ENCODE results near the gene RPN1.

RPN1 gene

DNA sequence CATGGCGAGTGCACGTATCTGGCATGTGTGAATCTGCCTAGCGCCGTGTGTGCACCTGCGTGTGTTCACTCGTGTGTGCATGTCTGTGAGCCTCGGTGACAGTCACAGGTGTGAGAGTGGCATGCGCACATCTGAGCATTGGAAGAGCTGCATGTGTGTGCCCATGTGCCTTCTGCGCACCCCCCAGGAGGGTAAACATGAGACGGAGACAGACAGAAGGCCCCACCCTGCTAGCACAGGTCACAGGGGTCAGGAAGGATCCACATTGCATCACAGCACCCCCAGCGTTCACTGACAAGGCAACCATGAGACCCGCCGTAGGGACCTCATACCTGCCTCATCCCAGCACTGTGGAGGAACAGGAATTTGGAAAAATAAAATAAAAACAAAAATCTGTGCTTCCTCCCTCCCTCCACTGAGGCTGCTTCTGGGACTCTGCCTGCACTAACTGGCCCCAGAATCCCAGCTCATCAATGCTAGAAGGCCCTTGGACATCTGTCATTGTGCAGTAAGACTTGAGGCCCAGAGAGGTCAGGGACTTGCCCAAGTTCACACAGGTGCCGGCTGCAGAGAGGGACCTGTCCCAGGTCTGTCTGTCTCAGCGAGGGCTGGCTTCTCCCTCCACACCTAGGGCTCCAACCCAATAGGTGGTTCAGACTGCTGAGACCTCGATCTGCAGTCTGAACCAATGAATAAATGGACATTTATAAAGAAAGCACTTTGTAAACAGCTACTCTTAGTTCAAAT lies 37.4 kb downstream of the RPN1 start:
- in situ Hi-C loops (cut with MboI; ENCODE audit: low sequenced_read_pairs), result no loop called here

DNA sequence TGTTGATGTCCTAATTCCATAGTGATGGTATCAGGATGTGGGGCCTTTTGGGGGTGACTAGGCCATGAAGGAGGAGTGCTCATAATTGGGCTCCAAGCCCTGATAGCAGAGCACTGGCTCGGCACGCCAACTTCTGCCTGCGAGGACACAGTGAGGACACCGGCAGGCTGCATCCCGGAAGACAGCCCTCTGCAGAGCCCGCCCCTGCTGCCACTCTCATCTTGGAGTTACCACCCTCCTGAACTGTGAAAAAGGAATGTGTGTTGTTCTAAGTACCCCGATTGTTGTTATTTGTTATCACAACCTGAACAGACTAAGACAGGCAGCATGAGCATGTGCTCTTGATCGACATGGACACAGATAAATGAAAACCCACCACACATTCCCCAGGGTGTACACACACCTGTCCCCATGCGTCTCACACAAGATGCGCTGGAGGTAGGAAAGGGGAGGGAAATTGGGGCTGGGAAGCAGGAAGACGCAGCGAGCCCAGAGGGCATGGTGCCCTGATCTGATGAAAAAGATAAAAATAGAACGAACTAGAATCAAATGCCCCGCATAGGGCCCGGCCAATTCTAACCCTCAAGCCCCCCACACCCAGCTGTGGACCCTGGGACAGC lies 40.1 kb downstream of the RPN1 start:
- in situ Hi-C loops (cut with MboI; ENCODE audit: low sequenced_read_pairs), result no loop called here

DNA sequence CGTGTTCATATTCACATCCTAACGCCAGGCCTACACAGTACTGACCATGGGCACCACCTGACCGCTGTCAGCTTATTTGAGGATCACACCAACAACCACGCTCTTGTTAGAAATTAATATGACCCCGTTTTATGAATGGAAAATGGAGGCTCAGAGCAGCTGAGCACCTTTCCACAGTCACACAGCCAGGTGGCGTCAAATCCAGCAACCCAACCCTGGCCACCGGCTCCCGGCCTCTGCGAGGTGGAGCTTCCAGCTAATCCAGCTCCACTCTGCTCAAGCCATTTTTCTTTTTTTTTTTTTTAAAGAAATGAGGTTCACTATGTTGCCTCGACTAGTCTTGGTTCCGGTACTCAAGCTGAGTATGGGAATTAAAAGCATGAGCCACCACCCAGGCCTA lies 41.3 kb downstream of the RPN1 start:
- in situ Hi-C loops (cut with MboI; ENCODE audit: low sequenced_read_pairs), result no loop called here

DNA sequence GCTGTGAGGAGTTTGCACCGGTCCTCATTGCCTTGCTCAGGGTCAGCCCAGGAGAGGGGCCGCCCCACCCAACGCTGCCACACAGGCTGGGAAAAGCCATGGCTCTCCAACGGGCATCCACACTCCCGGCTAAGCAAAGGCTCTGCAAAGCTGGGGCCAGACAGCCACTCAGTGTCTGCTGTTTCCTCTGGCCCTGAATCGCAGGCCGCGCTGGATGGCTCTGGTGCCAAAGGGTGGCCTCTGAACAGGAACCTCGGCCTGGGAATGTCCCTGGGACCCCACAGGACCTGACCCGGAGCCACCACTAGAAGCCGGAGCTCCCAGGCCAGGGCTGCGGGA lies 42.9 kb downstream of the RPN1 start:
- in situ Hi-C loops (cut with MboI; ENCODE audit: low sequenced_read_pairs), result no loop called here

DNA sequence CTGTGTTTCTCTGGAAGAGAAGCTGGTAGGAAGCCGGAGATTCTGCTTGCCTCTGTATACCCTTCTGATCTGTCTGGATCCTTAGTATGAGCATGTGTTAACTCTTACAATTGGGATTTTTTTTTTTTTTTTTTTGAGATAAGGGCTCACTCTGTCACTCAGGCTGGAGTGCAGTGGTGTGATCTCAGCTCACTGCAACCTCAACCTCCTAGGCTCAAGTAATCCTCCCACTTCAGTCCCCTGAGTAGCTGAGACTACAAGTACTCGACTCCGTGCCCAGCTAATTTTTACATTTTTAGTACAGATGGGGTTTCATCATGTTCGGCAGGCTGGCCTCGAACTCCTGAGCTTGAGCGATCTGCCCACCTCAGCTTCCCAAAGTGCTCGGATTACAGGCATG lies 44.5 kb downstream of the RPN1 start:
- in situ Hi-C loops (cut with MboI; ENCODE audit: low sequenced_read_pairs), result no loop called here

DNA sequence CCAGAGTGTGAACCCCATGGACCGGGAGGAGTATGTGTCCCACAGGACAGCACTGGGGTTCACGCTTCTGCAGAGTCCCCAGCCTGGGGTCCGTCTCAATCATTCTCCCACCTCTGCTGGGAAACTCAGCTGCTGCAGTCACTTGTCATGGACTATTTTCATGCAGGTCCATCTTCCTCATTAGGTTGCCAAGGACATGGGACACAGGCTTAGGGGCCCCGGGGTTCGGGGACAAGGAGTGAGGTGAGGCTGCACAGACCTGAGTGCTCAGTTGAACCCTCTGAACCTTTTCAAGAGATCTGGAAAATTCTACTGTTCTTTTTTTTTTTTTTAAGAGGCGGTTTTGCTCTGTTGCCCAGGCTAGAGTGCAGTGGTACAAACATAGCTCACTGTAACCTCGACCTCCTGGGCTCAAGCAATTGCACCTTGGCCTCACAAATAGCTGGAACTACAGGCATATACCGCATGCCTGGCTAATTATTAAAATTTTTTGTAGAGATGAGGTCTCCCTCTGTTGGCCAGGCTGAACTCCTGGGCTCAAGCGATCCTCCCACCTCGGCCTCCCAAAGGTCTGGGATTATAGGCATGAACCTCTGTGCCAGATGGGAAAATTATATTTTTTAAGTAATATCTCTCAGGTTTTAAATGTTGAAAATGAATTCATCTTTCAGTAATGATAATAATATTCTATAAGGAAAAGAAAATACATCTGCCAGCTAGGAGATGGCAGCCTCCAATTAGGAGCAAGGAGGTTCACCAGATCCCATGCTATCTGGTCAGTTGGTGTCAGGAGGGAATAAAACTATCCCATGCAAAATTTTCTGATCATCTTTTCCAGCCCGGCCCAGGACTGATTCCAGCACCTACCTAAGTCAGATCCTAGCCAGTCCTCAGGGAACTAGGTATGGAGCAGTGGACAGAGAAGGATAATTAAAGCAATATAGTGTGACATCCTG lies 45.2 kb downstream of the RPN1 start:
- in situ Hi-C loops (cut with MboI; ENCODE audit: low sequenced_read_pairs), result no loop called here

DNA sequence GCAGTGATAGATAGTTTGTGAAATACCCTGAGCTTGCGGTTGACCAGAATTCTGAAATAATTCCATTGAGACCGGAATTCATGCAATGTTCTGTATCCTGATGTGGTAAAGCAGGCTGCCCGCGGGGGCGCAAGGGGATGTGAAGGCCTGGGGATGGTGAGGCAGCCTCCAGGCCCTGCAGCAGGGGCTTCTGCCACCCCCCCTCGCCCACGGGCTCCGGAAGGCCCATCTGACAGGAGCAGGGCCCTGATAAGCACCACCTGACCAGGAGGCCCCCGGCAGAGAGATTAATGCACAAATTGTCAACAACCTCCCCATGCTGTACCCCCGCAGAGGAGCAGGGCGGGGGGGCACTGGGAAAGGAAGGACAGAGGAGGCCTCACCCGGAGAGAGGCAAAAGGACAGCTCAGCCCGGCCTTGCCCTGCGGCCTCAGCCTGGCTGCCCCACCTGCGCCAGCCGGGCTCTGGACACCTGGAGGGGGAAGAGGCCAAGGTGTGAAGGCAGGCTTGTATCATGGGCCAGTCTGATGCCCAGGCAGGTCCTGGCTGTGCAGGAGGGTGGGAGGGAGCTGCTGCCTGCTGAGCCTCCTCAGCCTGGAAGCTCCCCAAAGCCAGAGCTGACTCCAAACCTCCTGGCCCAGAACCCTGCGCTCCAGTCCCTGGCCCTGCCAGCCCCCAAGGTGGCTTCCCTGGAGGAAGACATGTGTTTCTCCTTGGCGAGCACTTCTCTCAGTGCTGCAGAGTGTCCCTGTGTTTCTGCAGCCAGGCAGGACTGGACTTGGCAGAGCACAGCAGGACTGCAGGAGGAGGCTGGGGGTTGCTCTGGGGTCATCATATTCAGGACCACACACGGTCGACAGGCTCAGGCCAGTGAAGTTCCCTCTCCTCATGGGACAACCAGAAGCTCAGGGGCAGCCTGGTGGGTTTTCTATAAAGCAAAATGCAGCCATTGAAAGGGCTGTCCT lies 46.5 kb downstream of the RPN1 start:
- in situ Hi-C loops (cut with MboI; ENCODE audit: low sequenced_read_pairs), result no loop called here

DNA sequence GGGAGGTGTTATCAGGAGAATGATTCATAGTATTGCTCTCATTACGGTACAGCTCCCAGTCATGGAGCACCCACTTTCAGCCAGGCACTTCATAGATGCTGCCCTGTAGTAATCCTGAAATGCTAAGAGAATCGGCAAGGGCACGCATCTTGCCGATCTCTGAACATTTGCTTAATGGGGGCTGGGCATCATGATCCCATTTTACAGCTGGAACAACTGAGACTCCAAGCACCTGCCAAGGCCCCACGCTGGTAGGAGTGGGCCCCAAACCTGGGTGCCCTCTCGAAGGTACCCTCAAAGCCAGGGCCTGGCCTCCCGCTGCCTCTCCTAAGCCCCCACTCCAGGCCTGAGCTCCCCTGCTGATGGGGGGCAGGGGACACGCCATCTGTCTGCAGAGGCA lies 47.3 kb downstream of the RPN1 start:
- in situ Hi-C loops (cut with MboI; ENCODE audit: low sequenced_read_pairs), result no loop called here

DNA sequence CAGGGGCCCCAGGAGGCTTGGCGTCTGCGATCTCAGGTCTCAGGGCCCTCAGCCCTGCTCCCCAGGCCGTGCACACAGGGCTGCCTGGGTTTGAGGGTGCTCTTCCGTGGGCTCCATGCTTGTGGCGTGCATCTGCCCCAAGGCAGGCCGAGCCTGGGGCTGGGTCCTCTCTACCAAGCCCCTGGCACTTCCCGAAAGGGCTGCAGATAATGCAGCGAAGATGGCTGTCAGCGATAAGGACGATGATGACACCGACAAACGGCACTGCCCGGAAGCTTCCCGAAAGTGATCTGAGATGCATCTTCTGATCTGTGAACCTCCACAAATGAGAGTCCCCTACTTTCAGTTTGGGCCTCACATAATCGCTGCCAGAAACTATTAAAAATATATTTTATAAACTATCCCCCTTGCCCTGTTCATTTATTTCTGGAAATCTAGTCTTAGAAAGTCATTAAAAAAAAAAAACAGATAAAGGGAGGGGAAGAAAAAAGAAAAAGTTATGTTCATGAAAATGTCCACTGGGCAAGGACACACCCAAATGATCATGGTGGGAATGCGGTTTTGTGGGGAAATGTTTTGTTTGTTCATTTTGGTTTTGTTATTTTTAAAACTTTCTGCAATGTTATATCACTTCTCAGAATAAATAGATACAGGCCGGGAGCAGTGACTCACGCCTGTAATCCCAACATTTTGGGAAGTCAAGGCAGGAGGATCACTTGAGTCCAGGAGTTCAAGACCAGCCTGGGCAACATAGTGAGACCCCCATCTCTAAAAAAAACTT lies 51.5 kb downstream of the RPN1 start:
- in situ Hi-C loops (cut with MboI; ENCODE audit: low sequenced_read_pairs), result loop anchor here (25.0 kb wide), 1 partner anchor 512 kb away; no protein-coding TSS in a partner anchor

DNA sequence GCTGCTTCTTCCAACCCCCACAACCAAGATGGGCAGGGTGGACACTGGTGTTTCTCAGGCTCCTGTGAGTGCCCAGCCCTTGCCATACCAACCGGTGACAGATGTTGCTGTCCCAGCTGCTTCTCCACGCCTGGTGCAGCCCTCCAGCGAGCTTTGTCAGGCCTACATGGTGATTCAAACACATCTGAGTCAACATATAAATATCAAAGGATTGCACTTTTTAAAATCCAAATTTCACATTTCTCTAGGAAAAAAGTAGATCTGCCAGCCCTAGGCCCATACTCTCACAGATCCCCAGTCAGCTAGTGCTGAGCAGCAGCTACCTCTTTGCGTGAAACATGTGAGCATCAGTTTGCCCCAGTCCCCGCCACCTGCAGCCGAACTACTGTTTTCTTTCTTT lies 52.7 kb downstream of the RPN1 start:
- in situ Hi-C loops (cut with MboI; ENCODE audit: low sequenced_read_pairs), result loop anchor here (25.0 kb wide), 1 partner anchor 511 kb away; no protein-coding TSS in a partner anchor

DNA sequence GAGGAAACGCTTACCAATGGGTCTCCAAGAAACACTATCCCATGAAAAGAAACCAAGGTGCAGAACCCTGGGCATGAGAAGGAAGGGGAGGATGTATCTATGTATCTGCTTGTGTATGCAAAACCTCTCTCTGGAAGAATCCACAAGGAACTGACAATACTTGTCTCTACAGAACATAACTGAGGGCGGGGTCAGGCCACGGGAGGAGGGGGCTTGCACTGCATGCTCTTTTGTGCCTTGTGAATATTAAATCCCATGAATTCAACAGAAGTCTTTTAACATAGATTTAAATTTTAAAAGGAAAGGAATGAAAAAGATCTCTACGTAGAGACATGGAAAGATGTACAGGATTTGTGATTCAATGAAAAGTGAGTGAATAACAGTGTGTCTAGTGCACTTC lies 57.8 kb downstream of the RPN1 start:
- in situ Hi-C loops (cut with MboI; ENCODE audit: low sequenced_read_pairs), result loop anchor here (25.0 kb wide), 1 partner anchor 506 kb away; no protein-coding TSS in a partner anchor

DNA sequence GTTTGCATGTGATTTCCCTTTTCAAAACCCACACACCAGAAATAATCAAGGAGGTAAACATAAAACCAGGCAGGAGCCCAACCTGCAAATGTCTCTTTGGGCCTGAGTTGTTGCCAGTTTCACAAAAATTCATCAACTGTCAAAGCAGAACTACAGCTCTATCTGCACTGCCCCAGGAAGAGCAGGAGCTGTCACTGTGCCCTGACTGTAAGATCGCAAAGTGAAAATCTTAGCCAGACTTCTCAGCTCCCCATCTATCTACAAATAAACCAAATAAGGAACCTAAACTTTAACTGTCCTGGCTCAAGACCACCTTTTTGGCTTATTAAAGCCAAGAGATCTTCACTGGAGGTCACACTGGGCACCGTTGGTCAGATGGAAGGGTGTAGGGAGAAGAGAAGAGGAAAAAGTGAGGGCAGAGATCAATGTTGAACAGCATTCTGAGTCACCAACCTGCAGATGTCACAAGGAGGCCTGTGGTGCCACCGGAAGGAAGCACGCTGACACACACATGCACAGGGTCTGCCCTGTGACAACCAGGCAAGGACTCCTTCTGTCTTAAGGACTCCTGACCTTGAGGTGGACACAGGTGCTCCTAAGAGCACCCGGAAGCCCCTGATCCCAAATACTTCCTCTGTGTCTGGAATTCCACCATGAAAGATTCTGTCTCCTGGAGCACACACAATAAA lies 58.7 kb downstream of the RPN1 start:
- in situ Hi-C loops (cut with MboI; ENCODE audit: low sequenced_read_pairs), result loop anchor here (25.0 kb wide), 1 partner anchor 505 kb away; no protein-coding TSS in a partner anchor

DNA sequence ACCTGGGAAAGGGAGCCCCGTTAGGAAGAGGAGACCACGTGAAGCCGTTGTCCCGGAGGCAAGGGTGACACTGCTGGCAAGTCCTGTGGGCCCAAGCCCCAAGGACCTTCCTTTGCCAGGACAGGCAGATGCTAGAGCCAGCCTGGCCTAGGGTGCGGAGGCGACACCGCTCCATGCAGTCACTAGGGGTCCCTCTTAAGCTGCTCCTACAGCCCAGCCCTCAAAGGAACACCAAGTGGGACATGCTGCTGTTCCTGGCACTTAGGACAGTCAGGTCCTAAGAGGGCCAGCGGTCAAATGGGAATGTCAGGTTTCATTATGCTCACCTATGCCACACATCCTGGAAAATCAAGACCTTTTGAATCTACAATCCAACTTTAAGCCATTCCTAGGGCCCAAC lies 59.7 kb downstream of the RPN1 start:
- in situ Hi-C loops (cut with MboI; ENCODE audit: low sequenced_read_pairs), result loop anchor here (25.0 kb wide), 1 partner anchor 504 kb away; no protein-coding TSS in a partner anchor

DNA sequence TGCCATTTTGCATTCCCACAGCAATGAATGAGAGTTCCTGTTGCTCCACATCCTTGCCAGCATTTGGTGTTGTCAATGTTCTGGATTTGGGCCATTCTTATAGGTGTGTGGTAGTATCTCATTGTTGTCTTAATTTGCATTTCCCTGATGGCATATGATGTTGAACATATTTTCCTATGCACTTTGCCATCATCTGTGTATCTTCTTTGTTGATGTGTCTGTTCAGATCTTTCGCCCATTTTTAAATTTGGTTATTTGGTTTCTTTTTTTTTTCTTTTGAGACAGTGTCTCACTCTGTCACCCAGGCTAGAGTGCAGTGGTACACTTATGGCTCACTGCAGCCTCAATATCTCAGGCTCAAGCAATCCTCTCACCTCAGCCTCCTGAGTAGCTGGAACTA lies 60.6 kb downstream of the RPN1 start:
- in situ Hi-C loops (cut with MboI; ENCODE audit: low sequenced_read_pairs), result loop anchor here (10.0 to 25.0 kb wide), 3 partner anchors 165 to 503 kb away; no protein-coding TSS in a partner anchor

DNA sequence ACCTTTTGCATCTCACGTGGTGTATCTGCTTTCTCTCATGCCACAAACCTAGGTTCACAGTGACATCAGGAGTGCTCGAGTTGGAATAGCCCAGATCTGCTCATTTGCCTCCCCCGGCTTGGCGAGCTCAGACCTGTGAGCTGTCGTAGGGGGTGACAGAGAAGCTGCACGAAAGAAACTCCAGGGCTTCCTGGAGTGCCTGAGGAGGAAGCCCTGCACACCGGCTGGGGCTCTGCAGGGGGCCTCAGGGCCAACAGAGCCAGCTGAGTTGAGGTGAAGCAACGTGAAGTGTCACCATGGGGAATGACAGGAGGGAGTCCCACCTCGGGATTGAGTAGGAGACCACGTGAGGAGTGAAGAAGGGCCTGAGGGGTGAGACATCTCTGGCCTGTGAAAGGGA lies 62.5 kb downstream of the RPN1 start:
- in situ Hi-C loops (cut with MboI; ENCODE audit: low sequenced_read_pairs), result loop anchor here (10.0 to 25.0 kb wide), 3 partner anchors 163 to 501 kb away; no protein-coding TSS in a partner anchor

DNA sequence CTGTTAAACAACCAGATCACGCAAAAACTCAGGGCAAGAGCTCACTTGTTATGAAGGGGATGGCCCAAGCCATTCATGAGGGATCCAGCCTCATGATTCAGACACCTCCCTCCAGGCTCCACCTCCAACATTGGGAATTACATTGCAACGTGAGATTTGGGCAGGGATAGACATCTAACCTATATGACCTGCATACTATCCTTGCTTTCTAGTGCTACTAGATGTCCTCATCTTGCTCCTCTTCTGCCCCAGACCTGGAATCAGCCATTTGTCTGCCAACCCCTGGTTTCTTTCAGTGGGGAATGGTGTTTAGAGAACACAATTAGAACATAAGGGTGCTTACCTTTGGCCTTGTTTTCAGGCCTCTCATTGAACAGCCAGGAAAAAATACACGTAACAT lies 63.2 kb downstream of the RPN1 start:
- in situ Hi-C loops (cut with MboI; ENCODE audit: low sequenced_read_pairs), result loop anchor here (10.0 to 25.0 kb wide), 3 partner anchors 163 to 500 kb away; no protein-coding TSS in a partner anchor

DNA sequence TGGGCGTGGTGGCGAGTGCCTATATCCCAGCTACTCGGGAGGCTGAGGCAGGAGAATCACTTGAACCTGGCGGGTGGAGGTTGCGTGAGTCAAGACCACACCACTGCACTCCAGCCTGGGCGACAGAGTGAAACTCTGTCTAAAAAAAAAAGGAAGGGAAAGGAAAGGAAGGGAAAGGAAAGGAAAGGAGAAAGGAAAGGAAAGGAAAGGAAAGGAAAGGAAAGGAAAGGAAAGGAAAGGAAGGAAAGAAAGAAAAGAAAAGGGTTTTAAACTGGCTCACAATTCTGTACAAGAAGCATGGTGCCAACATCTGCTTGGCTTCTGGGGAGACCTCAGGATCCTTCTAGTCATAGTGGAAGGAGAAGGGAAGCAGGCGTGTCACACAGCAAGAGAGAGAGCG lies 63.7 kb downstream of the RPN1 start:
- in situ Hi-C loops (cut with MboI; ENCODE audit: low sequenced_read_pairs), result loop anchor here (10.0 to 25.0 kb wide), 3 partner anchors 162 to 500 kb away; no protein-coding TSS in a partner anchor

DNA sequence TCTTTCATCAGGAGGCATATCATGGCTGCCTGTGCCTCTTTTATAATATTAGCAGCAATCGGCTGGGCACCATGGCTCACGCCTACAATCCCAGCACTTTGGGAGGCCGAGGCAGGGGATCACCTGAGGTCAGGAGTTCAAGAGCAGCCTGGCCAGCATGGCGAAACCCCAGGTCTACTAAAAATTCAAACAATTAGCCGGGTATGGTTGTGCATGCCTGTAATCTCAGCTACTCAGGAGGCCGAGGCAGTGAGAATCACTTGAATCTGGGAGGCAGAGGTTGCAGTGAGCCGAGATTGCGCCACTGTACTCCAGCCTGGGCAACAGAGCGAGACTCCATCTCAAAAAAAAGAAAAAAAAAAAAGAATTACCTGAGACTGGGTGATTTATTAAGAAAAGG lies 64.2 kb downstream of the RPN1 start:
- in situ Hi-C loops (cut with MboI; ENCODE audit: low sequenced_read_pairs), result loop anchor here (10.0 to 25.0 kb wide), 3 partner anchors 162 to 499 kb away; no protein-coding TSS in a partner anchor

All from HL-60/S4 treated with phorbol 12-myristate 13-acetate at 8.2 ng/mL for 4 days and 3 days (cell line).